HCT116 (cell line): ENCODE measurements around the gene TRIM6.

ENCODE experiments used
- EGR1 ChIP-seq: IDR thresholded peaks from 2 replicates; pipeline ENCODE4 v1.6.1; 2012; ENCODE audit warnings: low read depth
- EZH2 ChIP-seq: fragments of 200-600 bp; sonication (generic); IDR thresholded peaks from 2 replicates; pipeline ENCODE4 v1.6.1; 2017; ENCODE audit warnings: antibody characterized with exemption, mixed run types
- POLR2A ChIP-seq: IDR thresholded peaks from 2 replicates; pipeline ENCODE4 v1.7.0; 2011; ENCODE audit warnings: borderline replicate concordance; ENCODE audit not compliant: insufficient read depth, insufficient read length; ENCODE audit errors: extremely low read depth
- POLR2AphosphoS5 ChIP-seq: IDR thresholded peaks from 2 replicates; pipeline ENCODE4 v1.6.1; 2011; ENCODE audit warnings: mild to moderate bottlenecking, low read depth, low read length, moderate library complexity
- RAD21 ChIP-seq: IDR thresholded peaks from 2 replicates; pipeline ENCODE4 v1.6.1; 2012; ENCODE audit warnings: low read depth, mild to moderate bottlenecking
- ZFX ChIP-seq: fragments of 450-650 bp; IDR thresholded peaks from 2 replicates; pipeline ENCODE4 v1.6.1; 2017
- ZNF274 ChIP-seq: fragments of 200-500 bp; sonication (Bioruptor generic); IDR thresholded peaks from 2 replicates; pipeline ENCODE4 v1.6.1; 2014; ENCODE audit warnings: mild to moderate bottlenecking, low read depth, low read length, inconsistent platforms
- TF ChIP-seq, protein P1 (sequence below), 3 experiments: fragments of 200-600 bp in 1 of 3; sonication (generic) in 1 of 3; IDR thresholded peaks in 2 of 3; conservative IDR thresholded peaks in 1 of 3; 2 replicates each; pipeline ENCODE4 v1.5.1; 2012 to 2017; ENCODE audit warnings: low read depth in 2 of 3, low read length in 2 of 3, antibody characterized with exemption in 1 of 3, borderline replicate concordance in 1 of 3, control low read depth in 1 of 3, mild to moderate bottlenecking in 1 of 3, mixed read lengths in 1 of 3, mixed run types in 1 of 3, moderate library complexity in 1 of 3; ENCODE audit not compliant: insufficient read depth in 1 of 3
- TF ChIP-seq, protein P2 (sequence below): IDR thresholded peaks from 2 replicates; pipeline ENCODE4 v1.6.1; 2012
- TF ChIP-seq, protein P3 (sequence below): IDR thresholded peaks from 2 replicates; pipeline ENCODE4 v1.6.1; 2012
- TF ChIP-seq, protein P4 (sequence below): IDR thresholded peaks from 2 replicates; pipeline ENCODE4 v1.6.1; 2011; ENCODE audit warnings: mild to moderate bottlenecking, low read length, moderate library complexity; ENCODE audit not compliant: insufficient replicate concordance; ENCODE audit errors: extremely low read depth

DNA sequence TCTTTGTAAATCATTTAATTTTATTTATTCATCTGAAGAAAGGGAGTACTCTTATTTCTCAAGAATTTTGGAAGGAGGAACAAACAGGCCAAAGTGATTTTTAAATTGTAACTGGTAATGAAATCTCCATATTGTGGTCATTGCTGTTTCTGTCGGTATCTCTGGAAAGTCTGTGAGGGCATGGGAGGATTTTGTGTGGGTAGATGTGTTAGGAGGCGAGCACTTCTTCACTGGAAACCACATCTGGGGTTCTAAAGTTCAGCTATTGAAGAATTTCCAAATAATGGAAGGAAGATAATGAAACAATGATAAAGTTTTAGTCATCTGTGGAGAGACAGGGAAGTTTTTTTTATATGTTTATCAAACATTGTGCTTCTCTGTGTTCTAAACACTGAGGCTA lies 35.0 kb downstream of the TRIM6 start:
- TF ChIP-seq, protein P1, sequence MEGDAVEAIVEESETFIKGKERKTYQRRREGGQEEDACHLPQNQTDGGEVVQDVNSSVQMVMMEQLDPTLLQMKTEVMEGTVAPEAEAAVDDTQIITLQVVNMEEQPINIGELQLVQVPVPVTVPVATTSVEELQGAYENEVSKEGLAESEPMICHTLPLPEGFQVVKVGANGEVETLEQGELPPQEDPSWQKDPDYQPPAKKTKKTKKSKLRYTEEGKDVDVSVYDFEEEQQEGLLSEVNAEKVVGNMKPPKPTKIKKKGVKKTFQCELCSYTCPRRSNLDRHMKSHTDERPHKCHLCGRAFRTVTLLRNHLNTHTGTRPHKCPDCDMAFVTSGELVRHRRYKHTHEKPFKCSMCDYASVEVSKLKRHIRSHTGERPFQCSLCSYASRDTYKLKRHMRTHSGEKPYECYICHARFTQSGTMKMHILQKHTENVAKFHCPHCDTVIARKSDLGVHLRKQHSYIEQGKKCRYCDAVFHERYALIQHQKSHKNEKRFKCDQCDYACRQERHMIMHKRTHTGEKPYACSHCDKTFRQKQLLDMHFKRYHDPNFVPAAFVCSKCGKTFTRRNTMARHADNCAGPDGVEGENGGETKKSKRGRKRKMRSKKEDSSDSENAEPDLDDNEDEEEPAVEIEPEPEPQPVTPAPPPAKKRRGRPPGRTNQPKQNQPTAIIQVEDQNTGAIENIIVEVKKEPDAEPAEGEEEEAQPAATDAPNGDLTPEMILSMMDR (IDR thresholded peaks at IDR 0.05 in 2 of 3, conservative IDR thresholded peaks at IDR 0.05 in 1 of 3; ENCODE audit: borderline replicate concordance in 1 of 3, insufficient read depth in 1 of 3, low read depth in 2 of 3, low read length in 2 of 3) = no peak
- no peak for TF ChIP-seq RAD21
- TF ChIP-seq EZH2 = no peak
- TF ChIP-seq ZNF274 = no peak
- TF ChIP-seq, protein P2, sequence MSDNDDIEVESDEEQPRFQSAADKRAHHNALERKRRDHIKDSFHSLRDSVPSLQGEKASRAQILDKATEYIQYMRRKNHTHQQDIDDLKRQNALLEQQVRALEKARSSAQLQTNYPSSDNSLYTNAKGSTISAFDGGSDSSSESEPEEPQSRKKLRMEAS = no peak
- TF ChIP-seq EGR1 = no peak
- TF ChIP-seq ZFX = no peak
- no peak for TF ChIP-seq POLR2A
- TF ChIP-seq POLR2AphosphoS5 = no peak
- TF ChIP-seq, protein P3, sequence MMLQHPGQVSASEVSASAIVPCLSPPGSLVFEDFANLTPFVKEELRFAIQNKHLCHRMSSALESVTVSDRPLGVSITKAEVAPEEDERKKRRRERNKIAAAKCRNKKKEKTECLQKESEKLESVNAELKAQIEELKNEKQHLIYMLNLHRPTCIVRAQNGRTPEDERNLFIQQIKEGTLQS = no peak
- TF ChIP-seq, protein P4, sequence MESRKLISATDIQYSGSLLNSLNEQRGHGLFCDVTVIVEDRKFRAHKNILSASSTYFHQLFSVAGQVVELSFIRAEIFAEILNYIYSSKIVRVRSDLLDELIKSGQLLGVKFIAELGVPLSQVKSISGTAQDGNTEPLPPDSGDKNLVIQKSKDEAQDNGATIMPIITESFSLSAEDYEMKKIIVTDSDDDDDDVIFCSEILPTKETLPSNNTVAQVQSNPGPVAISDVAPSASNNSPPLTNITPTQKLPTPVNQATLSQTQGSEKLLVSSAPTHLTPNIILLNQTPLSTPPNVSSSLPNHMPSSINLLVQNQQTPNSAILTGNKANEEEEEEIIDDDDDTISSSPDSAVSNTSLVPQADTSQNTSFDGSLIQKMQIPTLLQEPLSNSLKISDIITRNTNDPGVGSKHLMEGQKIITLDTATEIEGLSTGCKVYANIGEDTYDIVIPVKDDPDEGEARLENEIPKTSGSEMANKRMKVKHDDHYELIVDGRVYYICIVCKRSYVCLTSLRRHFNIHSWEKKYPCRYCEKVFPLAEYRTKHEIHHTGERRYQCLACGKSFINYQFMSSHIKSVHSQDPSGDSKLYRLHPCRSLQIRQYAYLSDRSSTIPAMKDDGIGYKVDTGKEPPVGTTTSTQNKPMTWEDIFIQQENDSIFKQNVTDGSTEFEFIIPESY = no peak
